HG02610 (cell line): ENCODE results near the gene ABCA8.

Source experiments
- ATAC-seq: cut with Tn5 transposase; IDR thresholded peaks from one replicate; pipeline ENCODE4 v1.9.1; 2021; ENCODE audit warnings: mild to moderate bottlenecking, moderate library complexity; ENCODE audit not compliant: unreplicated experiment

Gene ABCA8

DNA sequence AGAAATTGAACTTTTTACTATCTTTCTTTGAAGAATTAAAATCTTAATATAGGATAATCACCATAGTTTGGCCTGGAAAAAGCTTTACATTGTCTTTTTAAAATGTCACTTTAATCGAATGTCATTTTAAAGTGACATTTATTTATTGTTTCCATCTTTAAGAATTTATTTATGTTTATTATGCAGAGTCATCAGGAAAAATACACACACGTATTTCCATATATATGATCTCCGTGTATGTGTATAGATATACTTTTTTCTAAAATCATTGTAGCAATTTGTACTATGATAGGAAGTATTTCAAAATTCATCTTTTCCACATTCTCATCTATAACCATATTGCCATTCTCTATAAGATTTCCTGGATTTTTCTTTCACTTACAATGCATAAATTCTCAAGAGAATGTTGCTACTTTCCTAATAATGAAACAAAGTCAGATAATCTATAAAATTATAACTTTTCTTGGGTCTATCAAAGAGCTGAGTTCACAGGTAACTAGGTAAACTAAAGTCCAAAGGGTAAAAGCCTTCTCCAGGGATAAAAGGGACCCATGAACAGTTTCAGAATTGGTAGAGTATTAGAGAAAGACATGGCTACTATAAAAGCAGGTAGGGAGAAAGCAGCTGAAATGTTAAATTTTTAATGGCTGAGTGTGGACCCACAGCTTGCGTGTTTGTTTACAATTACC is 11.9 kb downstream of the ABCA8 start:
- ATAC-seq = no peak

DNA sequence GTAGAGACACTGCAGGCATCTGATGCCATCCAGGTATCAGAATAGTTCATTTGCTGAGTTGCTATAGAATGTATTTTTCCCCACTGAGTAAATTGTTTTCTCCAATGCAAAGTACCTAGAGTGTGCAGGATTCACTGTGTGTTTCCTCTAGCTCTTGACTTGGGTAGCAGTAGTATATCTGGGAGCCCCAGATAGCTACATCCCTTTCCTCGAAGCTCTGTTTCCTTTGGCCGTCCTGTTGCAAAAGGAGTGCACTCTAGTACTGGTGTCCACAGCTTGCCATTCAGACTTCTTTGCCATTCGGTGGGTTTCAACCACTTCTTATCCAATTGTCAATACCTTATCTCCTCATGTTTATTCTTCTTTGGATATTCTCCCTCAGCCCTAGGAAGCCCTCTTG is 12.8 kb downstream of the ABCA8 start:
- ATAC-seq = no peak

DNA sequence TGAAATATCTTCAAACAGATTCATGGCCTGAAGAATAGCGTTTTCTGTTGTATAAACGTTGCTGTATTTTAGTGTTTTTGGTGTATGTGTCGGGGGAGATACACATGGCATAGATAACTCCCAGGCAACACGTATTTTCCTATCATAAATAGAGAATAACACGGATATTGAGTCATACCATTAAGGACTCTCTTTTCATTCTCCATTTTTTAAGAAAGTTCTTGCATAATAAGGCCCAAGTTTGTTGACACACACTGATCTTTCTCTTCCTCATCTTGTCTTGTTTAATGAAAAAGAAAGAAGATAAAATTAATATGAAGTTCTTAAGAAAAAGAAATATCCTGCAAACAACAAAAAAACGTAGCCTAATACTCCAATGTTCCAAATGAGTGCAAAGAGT is 13.4 kb downstream of the ABCA8 start:
- ATAC-seq = no peak

DNA sequence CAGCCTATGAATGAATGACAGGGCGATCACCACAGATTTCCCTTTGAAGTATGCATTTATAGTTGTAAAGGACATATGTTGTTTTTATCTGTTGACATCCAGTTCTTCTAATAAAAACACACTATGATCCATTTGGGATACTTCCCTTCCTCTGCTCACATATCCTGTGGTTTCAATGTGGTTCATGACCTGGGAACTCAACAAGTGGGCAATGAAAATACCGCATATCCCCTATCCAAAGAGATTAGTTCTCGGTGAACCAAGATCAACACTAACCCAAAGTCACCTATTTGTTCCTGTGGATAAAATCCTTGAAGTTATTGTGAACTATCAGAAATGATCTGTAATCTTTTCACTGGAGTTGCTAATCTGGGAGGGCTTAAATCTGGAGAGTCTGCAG is 16.0 kb downstream of the ABCA8 start:
- ATAC-seq = no peak

DNA sequence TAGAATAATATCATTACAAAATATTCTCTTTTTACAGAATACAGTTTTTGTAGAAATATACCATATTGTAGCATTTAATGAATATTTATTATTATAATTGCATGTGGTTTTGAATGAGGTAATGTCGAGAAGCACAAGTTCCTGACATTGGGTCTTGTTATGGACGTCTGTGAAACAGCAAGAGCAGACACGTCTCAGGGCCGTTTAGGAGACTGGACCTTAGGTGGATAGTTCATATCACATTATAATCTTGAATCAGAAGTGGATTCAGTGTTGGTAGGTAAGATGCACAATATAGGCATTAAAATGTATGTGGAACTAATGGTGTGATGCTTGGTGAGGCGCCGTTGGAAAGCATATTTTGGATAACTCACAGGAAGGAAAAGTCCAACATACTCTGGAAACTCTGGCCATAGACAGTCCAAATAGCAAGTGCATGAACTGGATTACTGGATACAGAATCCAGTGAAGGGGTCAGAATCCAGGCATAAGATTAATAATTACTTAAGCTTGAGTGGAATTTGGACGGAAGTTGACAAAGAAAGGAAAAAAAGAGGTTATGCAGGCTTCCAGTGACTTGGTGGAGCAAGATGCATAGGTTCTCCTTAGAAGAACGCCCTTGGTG is 17.2 kb downstream of the ABCA8 start:
- no peak for ATAC-seq

DNA sequence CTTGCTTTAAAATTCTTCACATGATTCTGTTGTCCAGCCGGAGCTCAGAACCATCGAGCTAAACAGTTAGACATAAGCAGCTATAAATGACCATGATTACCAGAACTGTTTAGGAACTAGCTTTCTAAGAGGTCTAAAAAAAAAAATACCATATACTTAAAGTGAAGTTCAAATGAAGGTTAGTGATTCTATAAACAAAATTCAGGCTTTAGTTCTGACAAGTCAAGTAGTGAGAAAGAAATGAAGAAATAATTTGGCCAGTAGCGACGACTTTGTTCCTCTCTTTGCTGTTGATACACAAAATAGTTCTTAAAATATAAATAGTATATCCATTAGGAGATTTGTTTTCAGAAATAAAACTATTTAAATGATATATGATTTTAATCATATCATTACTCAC is 27.7 kb downstream of the ABCA8 start:
- no peak for ATAC-seq

DNA sequence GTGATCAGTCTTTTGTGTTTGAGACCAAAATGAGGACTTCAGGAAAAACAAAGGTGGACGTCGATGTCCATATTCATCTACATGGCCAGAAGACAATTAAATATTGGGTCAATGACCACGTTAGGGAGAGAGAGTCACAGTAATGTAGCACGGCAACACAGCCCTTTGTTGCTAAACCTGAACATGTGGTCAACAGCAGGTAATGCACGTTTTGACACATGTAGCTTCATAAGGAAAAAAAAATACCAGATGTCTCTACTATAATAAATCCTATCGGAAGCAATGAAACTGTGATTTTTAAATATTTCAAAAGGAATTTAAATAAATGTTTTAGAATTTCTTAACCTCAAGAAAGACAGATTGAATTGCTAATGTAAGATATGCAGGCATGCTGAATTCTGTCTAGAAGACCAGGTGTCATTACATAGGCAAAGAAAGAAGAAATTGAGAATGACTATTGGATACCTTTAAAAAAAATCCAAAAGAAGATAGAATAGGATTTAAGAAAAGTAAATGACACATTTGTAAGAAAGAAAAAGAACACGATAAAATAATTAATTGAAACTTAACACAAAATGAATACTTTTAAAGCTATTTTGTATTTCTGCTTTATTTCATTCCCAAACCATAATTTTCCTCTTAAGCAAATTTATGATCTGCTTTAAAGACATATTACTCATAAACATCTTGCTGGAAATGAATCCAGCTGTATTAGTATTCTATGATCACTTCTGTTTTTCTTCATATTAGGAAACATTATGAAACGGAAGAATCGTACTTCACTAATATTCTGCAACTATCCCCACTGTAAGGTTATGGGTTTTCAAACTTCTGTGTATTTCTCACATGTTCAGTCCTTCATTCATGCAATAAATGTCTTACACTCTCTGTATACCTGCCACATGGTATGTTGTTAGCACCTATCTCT is 30.1 kb downstream of the ABCA8 start:
- ATAC-seq = no peak

DNA sequence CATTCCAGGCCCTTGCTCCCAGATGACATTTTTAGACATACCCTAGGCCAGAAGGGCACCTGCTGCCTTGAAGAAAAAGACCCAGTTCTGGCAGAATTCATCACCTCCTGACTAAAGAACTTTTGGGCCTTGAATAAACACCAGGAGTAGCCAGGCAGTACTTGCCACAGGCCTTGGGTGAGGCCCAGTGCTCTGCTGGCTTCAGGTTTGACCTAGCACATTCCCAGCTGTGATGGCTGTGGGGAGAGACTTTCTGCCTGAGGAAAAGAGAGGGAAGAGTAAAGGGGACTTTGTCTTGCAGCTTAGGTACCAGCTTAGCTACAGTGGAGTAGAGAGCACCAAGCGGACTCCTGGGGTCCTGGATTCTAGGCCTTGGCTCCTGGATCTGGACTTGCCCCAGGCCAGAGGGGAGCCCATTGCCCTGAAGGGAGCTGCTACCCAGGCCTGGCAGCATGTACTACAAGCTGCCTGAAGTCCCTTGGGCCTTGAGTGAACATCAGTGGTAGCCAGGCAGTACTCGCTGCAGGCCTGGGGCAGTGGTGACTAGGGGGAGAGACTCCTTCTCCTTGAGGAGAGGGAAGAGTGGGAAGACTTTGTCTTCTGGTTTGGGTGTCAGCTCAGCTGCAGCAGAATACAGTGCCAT is 44.3 kb downstream of the ABCA8 start:
- ATAC-seq = no peak

DNA sequence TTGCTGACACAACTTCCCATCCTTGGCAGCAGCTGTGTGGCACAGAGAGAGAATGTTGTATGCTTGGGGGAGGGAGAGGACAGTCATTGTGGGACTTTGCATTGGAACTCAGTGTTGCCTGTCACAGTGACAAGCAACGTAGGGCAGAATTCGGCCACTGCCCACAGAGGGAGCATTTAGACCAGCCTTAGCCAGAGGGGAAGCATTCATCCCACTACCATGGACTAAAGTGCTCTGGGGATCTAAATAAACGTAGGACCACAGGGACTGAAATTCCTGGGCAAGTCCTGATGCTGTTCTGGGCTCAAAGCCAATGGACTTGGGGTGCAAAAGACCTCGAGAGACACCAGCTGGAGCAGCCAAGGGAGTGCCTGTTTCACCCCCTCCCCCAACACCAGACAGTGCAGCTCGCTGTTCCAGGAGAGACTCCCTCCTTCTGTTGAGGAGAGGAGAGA is 44.9 kb downstream of the ABCA8 start:
- no peak for ATAC-seq

DNA sequence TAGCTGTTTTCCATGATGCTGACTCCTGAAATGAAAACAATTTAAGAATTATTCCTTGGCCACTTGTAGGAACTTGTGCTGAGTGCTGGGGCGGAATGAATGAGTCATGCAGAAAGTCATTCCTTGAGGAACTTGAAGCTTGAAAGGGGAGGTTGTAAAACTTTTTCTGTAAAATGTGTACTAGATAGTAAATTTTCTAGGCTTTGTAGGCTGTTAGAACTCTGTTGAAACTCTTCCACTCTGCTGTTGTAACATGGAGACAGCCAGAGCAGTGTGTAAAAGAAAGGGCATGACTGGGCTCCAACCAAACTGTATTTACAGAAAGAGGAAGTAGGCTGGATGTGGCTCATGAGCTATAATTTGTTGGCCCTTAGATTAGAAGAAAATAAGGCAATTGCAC is 46.1 kb downstream of the ABCA8 start:
- peak; percentile 42 for ATAC-seq

DNA sequence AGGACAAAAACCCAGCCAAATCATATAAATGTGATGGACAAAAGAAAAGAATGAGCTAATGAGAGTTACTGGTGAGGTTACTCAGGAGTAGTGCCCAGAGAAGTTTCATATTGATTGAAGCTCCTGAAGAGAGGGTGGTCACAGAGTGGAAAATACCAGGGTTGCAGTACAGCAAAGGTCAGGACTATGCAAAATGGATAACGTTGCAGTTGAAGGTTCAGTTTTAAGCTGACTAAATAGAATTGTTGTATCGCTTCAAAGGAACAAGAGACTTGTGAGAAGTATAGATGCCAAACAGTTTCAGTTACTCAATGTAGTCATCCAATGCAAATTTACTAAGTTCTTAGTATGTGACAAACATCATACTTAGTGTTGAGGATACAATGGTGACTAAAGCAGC is 47.1 kb downstream of the ABCA8 start:
- peak; percentile 74 for ATAC-seq

DNA sequence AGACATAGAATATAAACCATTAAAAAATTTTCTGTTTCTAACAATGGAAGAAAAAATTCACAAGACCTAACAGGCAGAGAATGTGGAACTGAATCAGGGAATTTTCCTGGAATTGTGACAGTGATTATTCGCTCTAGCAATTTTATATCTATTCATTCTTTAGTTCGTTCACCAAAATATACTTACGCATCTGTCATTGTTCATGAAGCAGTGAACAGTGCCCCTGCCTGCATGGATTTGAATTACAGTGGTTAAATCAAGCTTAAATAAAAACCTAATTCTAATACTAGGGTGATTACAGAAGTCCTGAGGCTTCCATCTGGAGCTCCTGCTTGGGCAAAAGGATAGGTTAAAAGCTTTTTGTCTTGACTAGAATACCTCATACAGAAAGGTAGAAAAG is 48.6 kb downstream of the ABCA8 start:
- ATAC-seq = no peak

DNA sequence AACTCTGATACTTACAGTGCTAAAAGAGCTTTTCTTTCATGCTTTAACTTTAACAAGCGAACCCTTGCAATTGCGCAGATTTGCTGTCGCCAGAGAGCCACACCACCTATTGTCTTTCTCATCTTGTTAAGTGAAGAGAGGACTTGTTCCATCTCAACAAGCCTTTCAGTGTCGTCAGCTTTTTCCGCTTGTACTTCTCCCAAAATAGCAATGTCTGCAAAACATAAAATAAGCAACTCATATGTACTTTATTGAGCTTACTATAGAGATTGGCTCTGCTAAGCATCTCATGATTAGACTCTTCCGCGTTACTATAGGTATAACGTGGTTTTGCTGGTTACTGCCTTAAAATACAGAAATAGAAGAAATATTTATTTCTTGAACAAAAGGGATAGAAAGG is 51.9 kb downstream of the ABCA8 start:
- ATAC-seq = no peak

DNA sequence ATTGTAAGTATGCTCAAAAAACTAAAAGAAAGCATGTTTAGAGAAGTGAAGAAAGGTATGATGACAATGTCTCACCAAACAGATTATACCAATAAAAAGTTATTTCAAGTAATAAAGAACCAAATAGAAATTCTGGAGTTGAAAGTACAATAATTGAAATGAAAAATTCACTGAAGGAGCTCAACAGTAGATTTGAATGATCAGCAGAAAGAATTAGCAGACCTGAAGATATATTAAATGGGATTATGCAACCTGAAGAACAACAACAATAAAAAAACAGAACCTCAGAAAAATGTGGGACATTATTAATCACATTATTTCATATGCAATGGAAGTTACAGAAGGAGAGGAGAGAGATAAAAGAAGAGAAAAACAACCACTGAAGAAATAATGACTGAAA is 57.6 kb downstream of the ABCA8 start:
- no peak for ATAC-seq

DNA sequence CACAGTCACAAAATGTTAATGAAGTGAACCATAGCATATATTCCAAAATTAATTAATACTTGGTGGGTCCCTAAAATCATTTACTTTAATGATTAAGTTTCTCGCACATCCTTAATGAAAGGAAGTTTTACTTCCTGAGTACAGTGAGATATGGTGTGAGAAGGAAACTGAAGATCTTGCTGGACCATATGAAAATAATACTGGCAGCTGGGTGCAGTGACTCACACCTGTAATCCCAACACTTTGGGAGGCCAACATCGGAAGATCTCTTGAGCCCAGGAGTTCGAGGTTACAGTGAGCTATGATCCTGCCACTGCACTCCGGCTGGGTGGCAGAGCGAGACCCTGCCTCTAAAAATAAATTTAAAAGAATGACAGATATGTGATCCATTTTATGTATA is 62.5 kb downstream of the ABCA8 start:
- ATAC-seq = no peak

DNA sequence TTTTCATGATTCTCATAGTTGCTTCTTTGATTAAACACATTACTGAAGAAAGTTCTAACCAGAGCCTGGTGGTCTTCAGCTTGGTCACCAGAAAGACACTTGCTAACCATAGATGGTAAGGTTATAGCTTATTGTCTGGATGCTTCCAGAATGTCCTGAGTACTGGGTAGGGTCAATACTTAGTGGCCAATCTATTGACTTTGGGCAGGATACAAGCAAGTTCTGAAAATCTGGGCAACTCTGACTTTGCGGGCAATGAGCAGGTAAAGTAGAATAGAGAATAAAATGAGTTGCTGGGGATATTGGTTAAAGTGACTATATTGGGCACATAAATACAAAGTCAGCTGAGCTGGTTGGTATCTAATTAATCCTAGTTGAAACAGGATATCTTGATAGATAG is 63.0 kb downstream of the ABCA8 start:
- no peak for ATAC-seq

DNA sequence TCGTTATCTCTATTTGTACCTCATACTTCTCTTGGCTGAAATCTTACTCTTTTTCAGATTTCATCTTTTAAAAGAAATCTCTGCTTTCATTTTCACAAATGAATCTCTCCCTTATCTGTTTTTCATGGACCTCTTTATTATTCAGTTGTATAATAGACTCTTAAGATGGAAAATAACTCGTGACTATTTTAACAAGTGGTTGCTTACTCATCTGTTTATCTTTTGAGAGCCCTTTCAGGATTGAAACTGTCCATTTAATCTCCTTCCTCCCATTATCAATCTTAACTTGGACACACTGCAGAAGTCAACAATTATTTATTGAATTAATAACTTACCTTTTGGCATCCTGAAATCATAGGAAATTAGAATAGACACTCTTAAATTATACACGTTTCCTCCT is 68.8 kb downstream of the ABCA8 start:
- no peak for ATAC-seq

DNA sequence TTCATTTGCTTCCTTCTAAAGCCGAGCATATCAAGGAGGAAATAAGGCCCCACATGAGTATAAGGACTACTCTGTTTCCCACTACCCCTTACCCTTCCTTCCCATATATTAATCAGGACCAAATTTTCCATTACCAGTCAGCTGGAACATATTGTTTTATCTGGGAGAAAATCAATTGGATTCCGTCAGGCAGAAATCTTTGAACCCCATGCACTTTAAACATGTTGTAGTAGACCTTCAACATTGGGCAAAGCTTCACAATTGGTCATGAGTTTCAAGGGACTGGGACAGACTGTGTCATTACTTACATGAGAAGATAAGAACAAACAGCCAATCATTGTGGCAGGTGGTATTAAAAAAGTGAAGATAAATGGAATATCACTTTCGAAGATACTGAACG is 70.3 kb downstream of the ABCA8 start:
- no peak for ATAC-seq

DNA sequence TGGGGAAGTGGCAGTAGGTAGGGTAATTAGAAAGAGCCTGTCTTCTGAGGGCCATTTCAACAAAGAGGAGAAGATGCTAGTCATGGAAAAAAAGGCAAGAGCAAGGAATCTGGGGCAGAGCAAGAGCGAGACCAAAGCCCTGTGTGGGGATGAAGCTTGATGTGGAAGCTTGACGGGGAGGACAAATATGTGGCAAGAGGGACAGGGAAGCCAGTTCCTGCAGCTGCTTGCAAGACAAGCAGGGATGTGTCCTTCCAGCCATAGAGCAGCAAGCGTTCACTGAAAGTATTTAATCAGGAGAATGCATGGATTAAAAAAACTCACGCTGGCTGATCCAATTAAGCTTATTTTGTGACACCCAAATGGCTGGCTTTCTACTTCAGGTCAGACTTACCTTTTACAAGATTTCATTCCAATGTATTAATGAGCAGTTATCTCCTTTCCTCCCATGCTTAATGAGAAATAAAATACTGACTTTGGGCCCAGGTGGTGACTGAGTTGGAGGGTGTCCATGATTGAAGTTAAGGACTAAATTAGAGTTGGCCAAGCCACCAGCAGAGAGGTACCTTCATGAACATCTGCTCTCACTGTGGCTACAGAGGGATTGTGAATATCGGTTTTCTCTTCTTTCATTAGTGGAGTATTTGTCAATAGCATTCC is 76.8 kb downstream of the ABCA8 start:
- no peak for ATAC-seq

DNA sequence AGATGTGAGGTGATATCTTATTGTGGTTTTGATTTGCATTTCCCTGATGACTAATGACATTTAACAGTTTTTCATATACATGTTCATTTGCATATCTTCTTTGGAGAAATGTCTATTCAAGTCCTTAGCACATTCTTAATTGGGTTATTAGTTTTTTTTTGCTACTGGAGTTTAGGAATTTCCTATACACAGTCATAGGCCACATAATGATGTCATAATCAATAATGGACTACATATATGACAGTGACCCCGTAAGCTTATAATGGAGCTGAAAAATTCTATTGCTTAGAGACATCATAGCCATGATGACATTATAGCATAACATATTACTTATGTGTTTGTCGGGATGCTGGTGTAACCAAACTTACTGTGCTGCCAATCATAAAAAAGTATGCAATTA is 83.7 kb downstream of the ABCA8 start:
- no peak for ATAC-seq

DNA sequence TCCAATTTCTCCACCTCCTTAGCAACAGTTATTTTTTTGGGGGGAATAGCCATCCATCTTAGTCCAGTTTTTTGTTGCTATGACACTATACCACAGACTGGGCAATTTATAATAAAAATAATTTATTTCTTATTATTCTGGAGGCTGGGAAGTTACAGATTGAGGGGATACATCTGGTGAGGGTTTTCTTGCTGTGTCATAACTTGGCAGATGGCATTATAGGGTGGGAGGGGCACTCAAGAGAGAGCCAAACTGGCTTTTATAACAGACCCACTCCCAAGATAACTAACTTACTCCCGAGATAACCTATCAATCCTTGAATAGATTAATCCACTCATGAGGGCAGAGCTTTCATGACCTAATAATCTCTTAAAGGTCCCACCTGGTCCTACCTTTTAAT is 84.2 kb downstream of the ABCA8 start:
- ATAC-seq = no peak
